PC-3 (cell line): ENCODE results near the gene GLRX5.

ENCODE experiments used
- CTCF ChIP-seq: fragments of 300-600 bp; sonication (generic); conservative IDR thresholded peaks from 2 replicates; pipeline ENCODE4 v1.5.1; 2017; ENCODE audit warnings: antibody characterized with exemption, low read depth, mild to moderate bottlenecking, low read length
- EZH2 ChIP-seq: fragments of 300-600 bp; sonication (generic); IDR thresholded peaks from one replicate; pipeline ENCODE4 v1.6.1; 2017; ENCODE audit warnings: antibody characterized with exemption, mild to moderate bottlenecking, low read length; ENCODE audit not compliant: unreplicated experiment
- EZH2phosphoT487 ChIP-seq: fragments of 300-600 bp; sonication (generic); IDR thresholded peaks from 2 replicates; pipeline ENCODE4 v1.6.1; 2018; ENCODE audit warnings: mild to moderate bottlenecking, antibody characterized with exemption, low read length, borderline replicate concordance

DNA sequence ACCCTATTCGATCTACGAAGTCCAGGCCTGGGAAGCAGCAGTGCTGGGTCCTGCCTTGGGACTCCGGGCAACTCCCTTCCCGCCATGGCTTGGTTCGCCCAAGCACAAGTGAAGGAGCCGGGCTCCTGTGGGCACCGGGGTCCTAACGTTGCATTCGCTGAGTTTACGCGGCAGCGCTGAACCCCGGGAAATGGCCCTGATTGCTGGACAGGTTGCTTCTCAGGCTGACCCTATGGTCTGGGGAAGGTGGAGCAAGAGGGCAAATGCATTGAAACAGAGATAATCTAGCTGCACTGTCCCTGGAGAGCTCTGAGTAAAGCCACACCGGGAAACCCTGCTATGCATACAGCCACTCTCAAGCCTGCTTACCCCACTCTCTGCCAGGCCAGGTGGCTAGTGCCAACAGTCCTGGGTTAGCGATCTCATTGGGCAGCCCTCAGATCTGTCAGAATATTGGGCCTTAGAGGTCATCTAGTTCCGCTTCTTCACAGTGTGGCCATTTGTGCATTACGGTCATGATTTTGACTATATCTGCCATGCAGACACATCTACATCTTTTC lies 29.7 kb upstream of the GLRX5 start:
- TF ChIP-seq EZH2 (no peak), CTCF (no peak), EZH2phosphoT487 (no peak)
